HTR-8/SVneo (cell line): ENCODE data around the gene OSBPL6.
A peak's percentile ranks its signal among the peaks of the same experiment; 100 is the strongest.
"Not testable (repeated sequence)": the region's sequence is repeated elsewhere in the genome, so short reads cannot be mapped to it uniquely, and the experiment has no call there.

Experiments
- DNase-seq: peaks from one replicate; pipeline ENCODE4 v3.0.0; 2011; ENCODE audit warnings: low spot score, mixed read lengths; ENCODE audit not compliant: insufficient read length
- FAIRE-seq: peaks from 2 replicates; lab custom pipeline; 2011; peaks lifted over from hg19 to GRCh38; lab: Jason Lieb, UNC

OSBPL6 gene

GRCh38 chr2:178193823-178194599 lies at the start of gene OSBPL6:
TSS of gene OSBPL6 (plus strand) at chr2:178194512. CDS start at chr2:178306185, 111,673 bp downstream.
- FAIRE-seq (peak; percentile 83), DNase-seq (peak; percentile 77)

GRCh38 chr2:178152033-178152432 lies 42.3 kb upstream of the OSBPL6 start:
- DNase-seq (no peak), FAIRE-seq (no peak)

GRCh38 chr2:178152542-178152941 lies 41.8 kb upstream of the OSBPL6 start:
- FAIRE-seq = no peak
- no peak for DNase-seq

- FAIRE-seq (no peak), DNase-seq (no peak)
These were observed 41.3 kb upstream of the OSBPL6 start for GRCh38 chr2:178152977-178153376.

GRCh38 chr2:178153878-178154277 lies 40.4 kb upstream of the OSBPL6 start:
- FAIRE-seq = not testable (repeated sequence)

GRCh38 chr2:178155524-178155923 lies 38.8 kb upstream of the OSBPL6 start:
- DNase-seq (no peak), FAIRE-seq (no peak)

More at GRCh38 chr2:178153878-178154277, 40.4 kb upstream of the OSBPL6 start:
- not testable (repeated sequence) for DNase-seq

GRCh38 chr2:178157574-178157973 lies 36.7 kb upstream of the OSBPL6 start:
- FAIRE-seq (no peak), DNase-seq (no peak)

GRCh38 chr2:178159966-178160365 lies 34.3 kb upstream of the OSBPL6 start:
- FAIRE-seq (no peak), DNase-seq (no peak)

- FAIRE-seq (no peak), DNase-seq (no peak)
These were observed 33.7 kb upstream of the OSBPL6 start for GRCh38 chr2:178160601-178161000.

- FAIRE-seq = no peak
These were observed 30.9 kb upstream of the OSBPL6 start for GRCh38 chr2:178163395-178163794.

GRCh38 chr2:178163911-178164310 lies 30.4 kb upstream of the OSBPL6 start:
- DNase-seq (no peak), FAIRE-seq (no peak)

More at GRCh38 chr2:178163395-178163794, 30.9 kb upstream of the OSBPL6 start:
- DNase-seq = no peak

GRCh38 chr2:178173657-178174056 lies 20.7 kb upstream of the OSBPL6 start:
- DNase-seq (no peak), FAIRE-seq (no peak)

- DNase-seq (no peak), FAIRE-seq (no peak)
These were observed 17.1 kb upstream of the OSBPL6 start for GRCh38 chr2:178177066-178177679.

GRCh38 chr2:178180648-178181047 lies 13.7 kb upstream of the OSBPL6 start:
- not testable (repeated sequence) for DNase-seq, FAIRE-seq

GRCh38 chr2:178187861-178188260 lies 6.5 kb upstream of the OSBPL6 start:
- FAIRE-seq = no peak
- DNase-seq = no peak

- DNase-seq = no peak
These were observed 5.8 kb upstream of the OSBPL6 start for GRCh38 chr2:178188466-178188865.

GRCh38 chr2:178191004-178191508 lies 3.3 kb upstream of the OSBPL6 start:
- DNase-seq (no peak), FAIRE-seq (no peak)

More at GRCh38 chr2:178188466-178188865, 5.8 kb upstream of the OSBPL6 start:
- no peak for FAIRE-seq

GRCh38 chr2:178191511-178191910 lies 2.8 kb upstream of the OSBPL6 start:
- DNase-seq = no peak
- FAIRE-seq = no peak

- no peak for FAIRE-seq
- no peak for DNase-seq
These were observed 853 bp upstream of the OSBPL6 start for GRCh38 chr2:178193496-178193822.

GRCh38 chr2:178194600-178195389 lies 483 bp downstream of the OSBPL6 start:
- FAIRE-seq (peak; percentile 83), DNase-seq (peak; percentile 56)
